AG04450 (cell line): ENCODE measurements around the gene TRAF2. TPM values are rescaled to one million over a fixed set of nuclear protein-coding genes. Genes with fewer than 3 reads are reported as not detected.

Experiments used
- CTCF ChIA-PET: fragments of 300-600, 350-600 bp; formaldehyde crosslinking; extraction: SDS; loops from one replicate; lab custom pipeline; 2022; ENCODE audit warnings: antibody characterized with exemption, inconsistent platforms; lab: Charles Lee
- POLR2A ChIA-PET: fragments of 350-600 bp; formaldehyde crosslinking; extraction: SDS; loops from one replicate; lab custom pipeline; 2021; ENCODE audit warnings: antibody characterized with exemption, inconsistent platforms; lab: Yijun Ruan, JAX
- DNase-seq: peaks from one replicate; pipeline ENCODE4 v3.0.0-alpha.2; 2011; ENCODE audit warnings: low read depth, low spot score
- H3K27ac ChIP-seq: one replicate; pipeline ENCODE4 v1.5.1; 2012; ENCODE audit warnings: low read depth, low read length, control low read depth
- H3K27me3 ChIP-seq: one replicate; pipeline ENCODE4 v1.6.0; 2012; ENCODE audit warnings: low read length; ENCODE audit not compliant: control insufficient read depth, insufficient read depth
- H3K4me3 ChIP-seq: 2 replicates; pipeline ENCODE4 v1.5.1; 2011; ENCODE audit warnings: mild to moderate bottlenecking, low read depth, low read length, control low read depth
- H3K9me3 ChIP-seq: 2 replicates; pipeline ENCODE4 v1.5.1; 2012; ENCODE audit warnings: low read length; ENCODE audit not compliant: control insufficient read depth, insufficient read depth
- CTCF ChIP-seq: IDR thresholded peaks from 2 replicates; pipeline ENCODE4 v1.5.1; 2011; ENCODE audit warnings: low read depth, low read length, control low read depth, inconsistent platforms
- polyA plus RNA-seq: library from polyadenylated mRNA; depleted of rRNA; stranded (reverse); fragments of >200 nt; gene quantifications from 2 replicates; pipeline ENCODE4 v1.2.3, GENCODE V29; 2011

Gene TRAF2
- polyA plus RNA-seq, 1 experiment = 6.1 TPM

- ChIA-PET POLR2A (no interaction called here), CTCF (no interaction called here)
- Histone ChIP-seq H3K9me3 (no peaks in the 10 kb centered on the region; the same call in 1 of the 2 replicates), H3K27ac (no peak overlapping the region), H3K27me3 (peaks cover 19% of the 10 kb centered on the region), H3K4me3 (no peak overlapping the region)
- TF ChIP-seq CTCF = no peak
- DNase-seq = no peak
These were observed 77.4 kb downstream of the TRAF2 start for GRCh38 chr9:136963751-136964150.

GRCh38 chr9:136964171-136964689 is 77.9 kb downstream of the TRAF2 start:
- no peak for DNase-seq
- no peak overlapping the region for H3K27ac ChIP-seq
- no peak for TF ChIP-seq CTCF
- no peaks in the 10 kb centered on the region; the same call in 1 of the 2 replicates for H3K9me3 ChIP-seq
- CTCF ChIA-PET = no interaction called here
- H3K27me3 ChIP-seq = peaks cover 19% of the 10 kb centered on the region
- no peak overlapping the region for H3K4me3 ChIP-seq
- POLR2A ChIA-PET = no interaction called here

GRCh38 chr9:136964833-136965422 is 78.6 kb downstream of the TRAF2 start:
- no peak overlapping the region for H3K4me3 ChIP-seq
- H3K27me3 ChIP-seq = peaks cover 16% of the 10 kb centered on the region
- no peak for TF ChIP-seq CTCF
- H3K27ac ChIP-seq = no peak overlapping the region
- ChIA-PET POLR2A (no interaction called here), CTCF (no interaction called here)
- no peak for DNase-seq
- H3K9me3 ChIP-seq = no peaks in the 10 kb centered on the region; the same call in 1 of the 2 replicates

- Histone ChIP-seq H3K27me3 (peaks cover 22% of the 10 kb centered on the region), H3K27ac (no peak overlapping the region), H3K4me3 (no peak overlapping the region), H3K9me3 (no peaks in the 10 kb centered on the region; the same call in 1 of the 2 replicates)
- DNase-seq = no peak
- no peak for TF ChIP-seq CTCF
- ChIA-PET POLR2A (no interaction called here), CTCF (interaction anchor here (0.6 kb wide), 3 partner anchors 11 to 80 kb away, joined by 3 to 5 read pairs (median 3); partner anchors contain the start of gene NPDC1)
These were observed 79.6 kb downstream of the TRAF2 start for GRCh38 chr9:136965771-136966484.
